Epithelial cell of esophagus (primary cell): ENCODE results near the gene ASB13.

ENCODE experiments used
- DNase-seq: peaks from one replicate; pipeline ENCODE4 v3.0.0; 2010; ENCODE audit warnings: low read depth
- H3K4me3 ChIP-seq: 2 replicates; pipeline ENCODE4 v1.5.1; 2011; ENCODE audit warnings: mild to moderate bottlenecking, low read length, control low read depth
- CTCF ChIP-seq: IDR thresholded peaks from 2 replicates; pipeline ENCODE4 v1.5.1; 2011; ENCODE audit warnings: low read depth, mild to moderate bottlenecking, low read length, control low read depth, inconsistent platforms; ENCODE audit not compliant: insufficient read depth; ENCODE audit errors: missing control alignments

Gene ASB13

GRCh38 chr10:5599613-5600520, 66.5 kb downstream of the ASB13 start:
- no peak for TF ChIP-seq CTCF
- H3K4me3 ChIP-seq = no peak overlapping the region
- no peak for DNase-seq

- TF ChIP-seq CTCF = no peak
These were observed 68.2 kb downstream of the ASB13 start for GRCh38 chr10:5598085-5598690.

GRCh38 chr10:5596611-5597341, 69.6 kb downstream of the ASB13 start:
- no peak overlapping the region for H3K4me3 ChIP-seq
- DNase-seq = peak; percentile 70
- no peak for TF ChIP-seq CTCF

More at GRCh38 chr10:5598085-5598690, 68.2 kb downstream of the ASB13 start:
- no peak overlapping the region for H3K4me3 ChIP-seq
- no peak for DNase-seq

- peak; percentile 100 for DNase-seq
- no peak for TF ChIP-seq CTCF
- no peak overlapping the region for H3K4me3 ChIP-seq
These were observed 70.4 kb downstream of the ASB13 start for GRCh38 chr10:5595994-5596471.

- H3K4me3 ChIP-seq = no peak overlapping the region
- TF ChIP-seq CTCF = no peak
- peak; percentile 41 for DNase-seq
These were observed 70.8 kb downstream of the ASB13 start for GRCh38 chr10:5595591-5595990.

GRCh38 chr10:5595095-5595494, 71.3 kb downstream of the ASB13 start:
- H3K4me3 ChIP-seq = no peak overlapping the region
- peak; percentile 50 for DNase-seq
- no peak for TF ChIP-seq CTCF
